ENCODE data around the gene RANBP10. TPM values are rescaled to one million over a fixed set of nuclear protein-coding genes. Genes with fewer than 3 reads are reported as not detected.

Gene RANBP10
- total RNA-seq, 1 experiment from 2014 or later: 15.6 TPM

- no peak overlapping the region for H4K91ac ChIP-seq (ENCODE audit: insufficient read length, low read depth, low read length)
- H3K79me1 ChIP-seq (ENCODE audit: insufficient read depth, low read depth, low read length, poor library complexity, severe bottlenecking): no peaks in the 10 kb centered on the region
- DNase-seq: no peak
- no CpG with 5 or more reads among the region's 3 CpGs for WGBS (ENCODE audit: extremely low coverage, insufficient read length, low lambda C conversion rate)
- no peak overlapping the region for H2BK15ac ChIP-seq (ENCODE audit: low read depth, low read length)
- H3T11ph ChIP-seq (ENCODE audit: low read length): no peak overlapping the region
- H3K23ac ChIP-seq (ENCODE audit: insufficient read length, low read depth, low read length): no peak overlapping the region
- H3K79me2 ChIP-seq (ENCODE audit: insufficient read depth, low read length): no peaks in the 10 kb centered on the region
- no peak overlapping the region for H3K18ac ChIP-seq (ENCODE audit: insufficient read length, low read depth, low read length)
- H3K27me3 Mint-ChIP-seq (ENCODE audit: low read depth): no peaks in the 10 kb centered on the region
- H2BK120ac ChIP-seq (ENCODE audit: low read depth, low read length, poor library complexity, severe bottlenecking): no peak overlapping the region
- H2BK12ac ChIP-seq (ENCODE audit: insufficient read length, low read depth, low read length): no peak overlapping the region
- no peak overlapping the region for H2AK5ac ChIP-seq (ENCODE audit: insufficient read length, low read length)
- H2BK20ac ChIP-seq (ENCODE audit: low read depth, low read length, poor library complexity, severe bottlenecking): no peak overlapping the region
- H4K8ac ChIP-seq (replicated peaks; ENCODE audit: insufficient read length, low read depth, low read length): no peak overlapping the region
- H2AFZ ChIP-seq (ENCODE audit: low read length): no peak overlapping the region
- H2BK5ac ChIP-seq (ENCODE audit: insufficient read length, low read length): no peak overlapping the region
- no peak for TF ChIP-seq CTCF (conservative IDR thresholded peaks at IDR 0.05)
- no peak overlapping the region for H3K9ac ChIP-seq (ENCODE audit: extremely low read depth, insufficient read length, low read length)
- H3K4me1 Mint-ChIP-seq: peaks cover 10 to 12% of the 10 kb centered on the region in 2 experiments
- no peak overlapping the region for H3K4ac ChIP-seq (ENCODE audit: low read depth, low read length)
- H3K56ac ChIP-seq (ENCODE audit: insufficient read length, low read depth, low read length): no peak overlapping the region
- H3K4me3 Mint-ChIP-seq: no peak overlapping the region
- H3K36me3 Mint-ChIP-seq (ENCODE audit: insufficient read depth in 1 of 3, low read depth in 3 of 3): peaks cover 2 to 10% (median 2%) of the 10 kb centered on the region in 3 experiments; a peak in 5 of 7 replicates
- H3K14ac ChIP-seq (ENCODE audit: insufficient read depth, low read length): no peak overlapping the region
- H3K27ac Mint-ChIP-seq: peak overlapping the region in 2 of 3 experiments; percentile 59 to 88; a peak in 4 of 7 replicates
- no peak overlapping the region for H3K4me2 ChIP-seq (ENCODE audit: insufficient read depth, insufficient read length, low read length)
- no peaks in the 10 kb centered on the region for H3K9me3 ChIP-seq (ENCODE audit: control insufficient read depth, low read depth, low read length)
- H3K27me3 ChIP-seq (ENCODE audit: insufficient read depth, low read length): no peaks in the 10 kb centered on the region
- H3K4me1 ChIP-seq (ENCODE audit: insufficient read depth, low read length): no peaks in the 10 kb centered on the region
- H3K23me2 ChIP-seq (ENCODE audit: insufficient read length, low read depth, low read length, poor library complexity, severe bottlenecking): no peaks in the 10 kb centered on the region
- H3K27ac ChIP-seq (ENCODE audit: insufficient read length, low read depth, low read length): no peak overlapping the region
- no peaks in the 10 kb centered on the region for H3K9me3 Mint-ChIP-seq
- peaks cover 2% of the 10 kb centered on the region for H4K20me1 ChIP-seq (ENCODE audit: control insufficient read depth, insufficient read depth, insufficient read length)
- H4K5ac ChIP-seq (ENCODE audit: insufficient read length, low read depth, low read length): no peak overlapping the region
Measured at GRCh38 chr16:67749436-67750078, 56.8 kb downstream of the RANBP10 start.
